Neural progenitor cell (in vitro differentiated cells): ENCODE data around the gene TNNI2. TPM values are rescaled to one million over a fixed set of nuclear protein-coding genes. Genes with fewer than 3 reads are reported as not detected.

Experiments used
- DNase-seq: peaks from one replicate; pipeline ENCODE4 v3.0.0-alpha.2; 2016; ENCODE audit warnings: low spot score
- H2AFZ ChIP-seq: fragments of 200-600 bp; sonication (generic); replicated peaks from 2 replicates; pipeline ENCODE4 v1.6.1; 2016; ENCODE audit warnings: antibody characterized with exemption
- H3F3A ChIP-seq: fragments of 200-600 bp; sonication (generic); 2 replicates; pipeline ENCODE4 v1.6.1; 2016; ENCODE audit warnings: antibody characterized with exemption, low read depth
- H3K27ac ChIP-seq: fragments of 200-600 bp; sonication (generic); 2 replicates; pipeline ENCODE4 v1.5.1; 2016; ENCODE audit warnings: mild to moderate bottlenecking
- H3K27me3 ChIP-seq: fragments of 200-600 bp; sonication (generic); 2 replicates; pipeline ENCODE4 v1.6.1; 2016; ENCODE audit warnings: mild to moderate bottlenecking, moderate library complexity
- H3K36me3 ChIP-seq: fragments of 200-600 bp; sonication (generic); 2 replicates; pipeline ENCODE4 v1.5.1; 2016
- H3K4me1 ChIP-seq: fragments of 200-600 bp; sonication (generic); 2 replicates; pipeline ENCODE4 v1.6.1; 2016; ENCODE audit warnings: mixed run types
- H3K4me2 ChIP-seq: fragments of 200-600 bp; sonication (generic); 2 replicates; pipeline ENCODE4 v1.6.1; 2016
- H3K4me3 ChIP-seq: fragments of 200-600 bp; sonication (generic); 2 replicates; pipeline ENCODE4 v1.5.1; 2016
- H3K79me2 ChIP-seq: fragments of 200-600 bp; sonication (generic); 2 replicates; pipeline ENCODE4 v1.6.1; 2016; ENCODE audit warnings: low read depth
- H3K9ac ChIP-seq: fragments of 200-600 bp; sonication (generic); 2 replicates; pipeline ENCODE4 v1.6.1; 2016
- H3K9me3 ChIP-seq: fragments of 200-600 bp; sonication (generic); 2 replicates; pipeline ENCODE4 v1.5.1; 2016; ENCODE audit warnings: low read depth
- H4K20me1 ChIP-seq: fragments of 200-600 bp; sonication (generic); 2 replicates; pipeline ENCODE4 v1.6.1; 2016; ENCODE audit warnings: low read depth
- H3K27ac Mint-ChIP-seq: 3 replicates; pipeline ENCODE4 v1.8.0; 2021; ENCODE audit warnings: mixed read lengths
- H3K27me3 Mint-ChIP-seq: 2 replicates; pipeline ENCODE4 v1.8.0; 2022; ENCODE audit warnings: low read depth, mild to moderate bottlenecking, inconsistent platforms, moderate library complexity, mixed read lengths; ENCODE audit not compliant: insufficient read depth
- H3K36me3 Mint-ChIP-seq: 3 replicates; pipeline ENCODE4 v1.8.0; 2021; ENCODE audit warnings: mixed read lengths
- H3K4me1 Mint-ChIP-seq: 3 replicates; pipeline ENCODE4 v1.8.0; 2021; ENCODE audit warnings: mixed read lengths
- H3K4me3 Mint-ChIP-seq: 3 replicates; pipeline ENCODE4 v1.8.0; 2021; ENCODE audit warnings: mild to moderate bottlenecking, moderate library complexity, mixed read lengths
- H3K9me3 Mint-ChIP-seq: 3 replicates; pipeline ENCODE4 v1.8.0; 2020; ENCODE audit warnings: mixed read lengths
- CTCF ChIP-seq: fragments of 200-600 bp; sonication (generic); IDR thresholded peaks from 2 replicates; pipeline ENCODE4 v1.5.1; 2017; ENCODE audit warnings: antibody characterized with exemption, mild to moderate bottlenecking
- EZH2 ChIP-seq: fragments of 200-600 bp; sonication (generic); IDR thresholded peaks from 2 replicates; pipeline ENCODE4 v1.6.1; 2017; ENCODE audit warnings: antibody characterized with exemption, mild to moderate bottlenecking, moderate library complexity
- EZH2phosphoT487 ChIP-seq: fragments of 200-600 bp; sonication (generic); IDR thresholded peaks from 2 replicates; pipeline ENCODE4 v1.6.1; 2017; ENCODE audit warnings: antibody characterized with exemption
- total RNA-seq: library from RNA; depleted of rRNA; stranded (reverse); fragments of >200 nt; gene quantifications from 2 replicates; pipeline ENCODE4 v1.2.3, GENCODE V29; 2015; ENCODE audit warnings: low replicate concordance

TNNI2 gene
- total RNA-seq, 1 donor from 2014 or later, result 2.6 TPM

- Mint-ChIP-seq H3K4me3 (no peak overlapping the region), H3K27ac (no peak overlapping the region), H3K9me3 (no peaks in the 10 kb centered on the region), H3K27me3 (peaks cover 2% of the 10 kb centered on the region), H3K36me3 (no peaks in the 10 kb centered on the region), H3K4me1 (no peaks in the 10 kb centered on the region)
- H3K9me3 ChIP-seq, result no peaks in the 10 kb centered on the region
- H3K9ac ChIP-seq, result no peak overlapping the region
- H2AFZ ChIP-seq, result no peak overlapping the region
- no peak overlapping the region for H3K27ac ChIP-seq
- H3K36me3 ChIP-seq, result no peaks in the 10 kb centered on the region
- no peaks in the 10 kb centered on the region for H3K79me2 ChIP-seq
- H3F3A ChIP-seq, result no peaks in the 10 kb centered on the region
- TF ChIP-seq EZH2phosphoT487, result no peak
- TF ChIP-seq CTCF, result no peak
- TF ChIP-seq EZH2, result no peak
- H4K20me1 ChIP-seq, result no peaks in the 10 kb centered on the region
- peaks cover 8% of the 10 kb centered on the region for H3K4me1 ChIP-seq
- H3K27me3 ChIP-seq, result peaks cover 14% of the 10 kb centered on the region
- DNase-seq, result no peak
- no peak overlapping the region for H3K4me2 ChIP-seq
- H3K4me3 ChIP-seq, result no peak overlapping the region
These were observed 19.4 kb downstream of the TNNI2 start for GRCh38 chr11:1858154-1858553.

- peak overlapping the region; percentile 58 for H3K27ac Mint-ChIP-seq
- Histone ChIP-seq H3K9ac (no peak overlapping the region), H3F3A (no peaks in the 10 kb centered on the region), H3K27ac (no peak overlapping the region), H3K36me3 (no peaks in the 10 kb centered on the region), H3K9me3 (no peaks in the 10 kb centered on the region), H3K27me3 (peaks cover 14% of the 10 kb centered on the region), H3K4me1 (peaks cover 8% of the 10 kb centered on the region), H2AFZ (no peak overlapping the region), H3K4me3 (no peak overlapping the region), H4K20me1 (no peaks in the 10 kb centered on the region), H3K79me2 (no peaks in the 10 kb centered on the region), H3K4me2 (peak overlapping the region; percentile 13)
- TF ChIP-seq CTCF (no peak), EZH2 (no peak), EZH2phosphoT487 (no peak)
- DNase-seq, result no peak
- no peaks in the 10 kb centered on the region for H3K9me3 Mint-ChIP-seq
- H3K4me1 Mint-ChIP-seq, result no peaks in the 10 kb centered on the region
- H3K4me3 Mint-ChIP-seq, result no peak overlapping the region
- no peaks in the 10 kb centered on the region for H3K36me3 Mint-ChIP-seq
- peaks cover 2% of the 10 kb centered on the region for H3K27me3 Mint-ChIP-seq
These were observed 19.8 kb downstream of the TNNI2 start for GRCh38 chr11:1858576-1858975.

- Histone ChIP-seq H3K4me1 (peaks cover 12% of the 10 kb centered on the region), H2AFZ (no peak overlapping the region), H3K36me3 (no peaks in the 10 kb centered on the region), H3K4me2 (peak overlapping the region; percentile 13), H3K9ac (no peak overlapping the region), H3K4me3 (no peak overlapping the region), H3K9me3 (no peaks in the 10 kb centered on the region), H3F3A (no peaks in the 10 kb centered on the region), H3K27ac (no peak overlapping the region), H3K79me2 (no peaks in the 10 kb centered on the region), H4K20me1 (no peaks in the 10 kb centered on the region), H3K27me3 (peaks cover 14% of the 10 kb centered on the region)
- Mint-ChIP-seq H3K27ac (peak overlapping the region; percentile 58), H3K4me3 (no peak overlapping the region), H3K4me1 (peaks cover 3% of the 10 kb centered on the region), H3K27me3 (peaks cover 2% of the 10 kb centered on the region), H3K36me3 (no peaks in the 10 kb centered on the region), H3K9me3 (no peaks in the 10 kb centered on the region)
- no peak for TF ChIP-seq EZH2phosphoT487
- no peak for TF ChIP-seq CTCF
- TF ChIP-seq EZH2, result no peak
- DNase-seq, result no peak
These were observed 20.2 kb downstream of the TNNI2 start for GRCh38 chr11:1859004-1859403.
